ENCODE data around the gene NUP214.
"Not testable (repeated sequence)": the region's sequence is repeated elsewhere in the genome, so short reads cannot be mapped to it uniquely, and the experiment has no call there.

NUP214 gene

DNA sequence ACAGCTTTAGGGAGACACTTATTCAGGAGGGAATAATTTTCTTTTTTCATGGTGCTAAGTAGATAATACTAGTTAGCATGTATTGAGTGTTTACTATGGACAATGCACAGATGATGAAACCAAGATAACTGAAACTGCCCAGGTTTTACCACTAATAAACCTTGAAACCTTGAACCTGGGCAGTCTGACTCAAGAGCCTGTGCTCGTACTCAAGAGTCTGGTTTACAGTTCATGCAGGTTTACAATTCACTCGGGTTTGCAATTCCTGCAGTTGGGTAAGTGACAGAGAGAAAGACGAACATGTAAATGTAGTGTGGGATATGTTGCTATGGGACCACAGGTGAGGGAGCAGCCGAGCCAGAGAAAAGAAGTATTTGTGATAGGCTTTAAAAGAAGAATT is 28.2 kb downstream of the NUP214 start:
- no peaks in the 10 kb centered on the region for H3K27me3 Mint-ChIP-seq
- H3K4me3 Mint-ChIP-seq, result no peak overlapping the region
- no peak overlapping the region for H3K27ac Mint-ChIP-seq
- peaks cover 11% of the 10 kb centered on the region for H3K4me1 Mint-ChIP-seq (ENCODE audit: low read depth)
- peaks cover 78% of the 10 kb centered on the region for H3K36me3 Mint-ChIP-seq (ENCODE audit: low read depth)
- H3K9me3 Mint-ChIP-seq, result no peaks in the 10 kb centered on the region

DNA sequence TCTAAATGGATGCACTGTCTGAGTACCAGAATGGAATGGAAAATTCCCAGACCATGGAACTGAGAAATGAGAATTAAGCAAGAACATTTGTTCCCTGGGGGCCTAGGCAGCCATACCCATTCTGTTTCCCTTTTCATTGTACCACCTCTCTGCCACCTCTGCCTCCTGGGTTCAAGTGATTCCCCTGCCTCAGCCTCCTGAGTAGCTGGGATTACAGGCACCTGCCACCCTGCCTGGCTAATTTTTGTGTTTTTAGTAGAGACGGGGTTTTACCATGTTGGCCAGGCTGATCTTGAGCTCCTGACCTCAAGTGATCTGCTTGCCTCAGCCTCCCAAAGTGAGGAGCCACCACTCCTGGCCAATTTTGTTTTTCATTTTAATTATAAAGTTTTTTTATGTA is 33.3 kb downstream of the NUP214 start:
- not testable (repeated sequence) for H3K4me1 Mint-ChIP-seq (ENCODE audit: low read depth); H3K27ac Mint-ChIP-seq; H3K4me3 Mint-ChIP-seq; H3K27me3 Mint-ChIP-seq; H3K9me3 Mint-ChIP-seq
- H3K36me3 Mint-ChIP-seq (ENCODE audit: low read depth), result peaks cover 64% of the 10 kb centered on the region

DNA sequence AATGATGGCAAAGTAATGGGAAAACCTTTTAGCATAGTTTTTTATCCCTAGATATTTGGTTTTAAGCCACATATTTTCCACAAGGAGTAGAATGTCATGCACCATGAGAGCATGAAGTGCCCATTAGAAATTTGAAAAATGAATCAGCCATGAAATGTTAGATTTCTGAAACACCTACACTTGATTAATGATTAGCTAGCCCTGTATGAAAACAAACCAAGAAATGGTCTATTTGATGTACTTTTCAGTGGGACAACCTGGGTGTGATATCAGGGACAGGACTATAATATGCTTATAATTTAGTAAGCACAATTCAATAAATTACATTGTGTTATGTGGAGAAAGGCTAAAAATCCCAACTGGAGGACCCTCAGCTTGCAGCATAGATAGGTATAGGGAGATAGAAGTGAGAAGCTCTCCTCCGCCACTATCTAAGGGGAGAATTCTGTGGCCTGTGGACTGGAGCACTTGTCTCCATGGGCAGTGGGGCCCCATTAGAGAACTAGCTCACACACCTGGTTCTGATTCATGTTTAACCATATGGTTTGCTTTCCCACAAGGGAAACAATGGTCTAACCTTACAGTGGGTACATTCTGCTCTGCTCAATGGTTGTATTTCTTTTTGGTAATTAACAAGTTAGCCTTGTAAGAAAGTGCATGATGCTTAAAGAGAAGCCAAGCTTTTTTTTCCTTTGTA is 35.2 kb downstream of the NUP214 start:
- no peaks in the 10 kb centered on the region for H3K4me1 Mint-ChIP-seq (ENCODE audit: low read depth)
- peaks cover 59% of the 10 kb centered on the region for H3K36me3 Mint-ChIP-seq (ENCODE audit: low read depth)
- H3K9me3 Mint-ChIP-seq, result no peaks in the 10 kb centered on the region
- H3K27ac Mint-ChIP-seq, result no peak overlapping the region
- no peak overlapping the region for H3K4me3 Mint-ChIP-seq
- no peaks in the 10 kb centered on the region for H3K27me3 Mint-ChIP-seq

DNA sequence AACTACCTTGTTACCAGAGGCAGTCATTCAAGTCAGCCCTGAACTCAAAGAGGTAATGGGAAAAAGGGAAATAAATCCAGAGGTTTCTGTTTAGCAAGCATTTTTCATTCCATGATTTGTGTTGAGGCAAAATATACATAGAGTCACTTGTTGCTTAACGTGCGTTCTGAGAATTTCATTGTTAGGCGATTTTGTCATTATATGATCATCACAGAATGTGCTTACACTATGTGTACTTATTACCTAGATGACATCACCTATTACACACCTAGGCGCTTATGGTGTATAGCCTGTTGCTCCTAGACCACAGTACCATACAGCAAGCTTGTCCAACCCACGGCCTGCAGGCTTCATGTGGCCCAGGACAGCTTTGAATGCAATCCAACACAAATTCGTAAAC is 36.2 kb downstream of the NUP214 start:
- H3K4me1 Mint-ChIP-seq (ENCODE audit: low read depth), result no peaks in the 10 kb centered on the region
- no peaks in the 10 kb centered on the region for H3K27me3 Mint-ChIP-seq
- H3K36me3 Mint-ChIP-seq (ENCODE audit: low read depth), result peaks cover 62% of the 10 kb centered on the region

DNA sequence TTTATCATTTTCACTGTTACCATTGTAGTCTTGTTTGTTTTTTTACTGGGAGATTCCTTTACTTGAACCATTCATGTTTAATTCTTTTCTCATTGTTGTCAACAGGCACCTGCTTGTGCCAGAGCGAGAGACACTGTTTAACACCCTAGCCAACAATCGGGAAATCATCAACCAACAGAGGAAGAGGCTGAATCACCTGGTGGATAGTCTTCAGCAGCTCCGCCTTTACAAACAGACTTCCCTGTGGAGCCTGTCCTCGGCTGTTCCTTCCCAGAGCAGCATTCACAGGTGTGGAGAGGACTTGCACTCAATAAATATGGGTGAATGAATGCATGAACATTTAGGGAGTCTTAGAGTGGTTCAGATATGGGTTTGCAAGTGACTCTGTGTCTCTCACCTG is 37.5 kb downstream of the NUP214 start:
- no peaks in the 10 kb centered on the region for H3K27me3 Mint-ChIP-seq
- no peaks in the 10 kb centered on the region for H3K4me1 Mint-ChIP-seq (ENCODE audit: low read depth)
- H3K36me3 Mint-ChIP-seq (ENCODE audit: low read depth), result peaks cover 67% of the 10 kb centered on the region

More for the DNA sequence above, 36.2 kb downstream of the NUP214 start:
- Mint-ChIP-seq H3K27ac (no peak overlapping the region), H3K4me3 (no peak overlapping the region), H3K9me3 (no peaks in the 10 kb centered on the region)

DNA sequence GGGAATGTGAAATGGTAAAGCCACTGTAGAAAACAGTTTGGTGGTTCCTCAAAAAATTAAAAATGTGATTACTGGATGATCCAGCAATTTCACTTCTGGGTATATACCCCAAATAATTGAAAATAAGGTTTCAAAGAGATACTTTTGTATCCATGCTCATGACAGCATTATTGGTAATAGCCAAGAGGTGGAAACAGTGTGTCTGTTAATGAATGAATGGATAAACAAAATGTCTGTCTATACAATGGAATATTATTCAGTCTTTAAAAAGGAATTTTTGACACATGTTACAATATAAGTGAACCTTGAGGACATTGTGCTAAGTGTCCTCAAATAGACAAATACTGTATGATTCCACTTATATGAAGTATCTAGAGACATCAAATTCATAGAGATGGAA is 40.1 kb downstream of the NUP214 start:
- Mint-ChIP-seq H3K27ac (no peak overlapping the region), H3K9me3 (no peaks in the 10 kb centered on the region), H3K4me3 (no peak overlapping the region), H3K4me1 (ENCODE audit: low read depth) (no peaks in the 10 kb centered on the region), H3K36me3 (ENCODE audit: low read depth) (peaks cover 67% of the 10 kb centered on the region), H3K27me3 (no peaks in the 10 kb centered on the region)

More for the DNA sequence above, 37.5 kb downstream of the NUP214 start:
- Mint-ChIP-seq H3K4me3 (no peak overlapping the region), H3K27ac (no peak overlapping the region), H3K9me3 (no peaks in the 10 kb centered on the region)

DNA sequence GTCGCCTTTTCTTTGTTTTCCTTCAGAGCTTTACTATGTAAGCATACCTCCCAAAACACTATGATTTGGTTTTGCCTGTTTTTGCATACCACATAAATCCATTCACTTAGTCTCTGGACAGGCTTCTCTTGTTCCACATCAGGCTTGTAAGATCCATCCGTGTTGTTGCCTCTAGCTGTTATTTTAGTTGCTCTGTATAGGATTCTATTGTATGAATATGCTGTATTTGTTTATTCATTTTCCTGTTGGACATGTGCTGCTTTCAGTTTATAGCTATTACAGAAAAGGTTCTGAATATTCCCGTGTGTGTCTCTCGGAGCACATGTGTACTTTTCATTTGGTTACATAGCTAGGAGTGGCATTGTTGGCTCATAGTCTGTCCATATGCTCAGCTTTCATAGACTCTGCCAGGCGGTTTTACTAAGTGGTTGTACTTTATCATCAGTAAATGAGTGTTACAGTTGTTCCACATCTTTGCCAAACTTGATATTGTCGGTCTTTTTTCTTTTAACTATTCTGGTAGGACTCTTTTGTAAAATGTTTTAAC is 41.8 kb downstream of the NUP214 start:
- H3K36me3 Mint-ChIP-seq (ENCODE audit: low read depth), result peaks cover 73% of the 10 kb centered on the region
- no peaks in the 10 kb centered on the region for H3K9me3 Mint-ChIP-seq
- H3K27me3 Mint-ChIP-seq, result no peaks in the 10 kb centered on the region
- no peak overlapping the region for H3K4me3 Mint-ChIP-seq
- H3K27ac Mint-ChIP-seq, result no peak overlapping the region
- H3K4me1 Mint-ChIP-seq (ENCODE audit: low read depth), result no peaks in the 10 kb centered on the region

DNA sequence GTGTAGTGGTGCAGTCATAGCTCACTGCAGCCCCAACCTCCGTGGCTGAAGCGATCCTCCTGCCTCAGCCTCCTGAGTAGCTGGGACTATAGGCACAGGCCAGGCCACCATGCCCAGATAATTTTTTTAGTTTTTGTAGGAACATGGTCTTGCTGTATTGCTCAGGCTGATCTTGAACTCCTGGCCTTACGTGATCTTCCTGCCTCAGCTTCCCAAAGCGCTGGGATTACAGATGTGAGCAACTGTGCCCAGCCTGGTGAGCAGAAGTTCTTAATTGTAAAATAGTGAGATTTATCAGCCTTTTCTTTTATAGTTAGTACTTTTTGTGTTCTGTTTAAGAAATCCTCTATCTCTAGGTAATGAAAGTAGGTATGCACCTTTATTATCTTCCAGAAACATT is 42.5 kb downstream of the NUP214 start:
- Mint-ChIP-seq H3K4me1 (ENCODE audit: low read depth) (no peaks in the 10 kb centered on the region), H3K36me3 (ENCODE audit: low read depth) (peaks cover 75% of the 10 kb centered on the region), H3K9me3 (no peaks in the 10 kb centered on the region), H3K4me3 (no peak overlapping the region), H3K27me3 (no peaks in the 10 kb centered on the region), H3K27ac (no peak overlapping the region)

DNA sequence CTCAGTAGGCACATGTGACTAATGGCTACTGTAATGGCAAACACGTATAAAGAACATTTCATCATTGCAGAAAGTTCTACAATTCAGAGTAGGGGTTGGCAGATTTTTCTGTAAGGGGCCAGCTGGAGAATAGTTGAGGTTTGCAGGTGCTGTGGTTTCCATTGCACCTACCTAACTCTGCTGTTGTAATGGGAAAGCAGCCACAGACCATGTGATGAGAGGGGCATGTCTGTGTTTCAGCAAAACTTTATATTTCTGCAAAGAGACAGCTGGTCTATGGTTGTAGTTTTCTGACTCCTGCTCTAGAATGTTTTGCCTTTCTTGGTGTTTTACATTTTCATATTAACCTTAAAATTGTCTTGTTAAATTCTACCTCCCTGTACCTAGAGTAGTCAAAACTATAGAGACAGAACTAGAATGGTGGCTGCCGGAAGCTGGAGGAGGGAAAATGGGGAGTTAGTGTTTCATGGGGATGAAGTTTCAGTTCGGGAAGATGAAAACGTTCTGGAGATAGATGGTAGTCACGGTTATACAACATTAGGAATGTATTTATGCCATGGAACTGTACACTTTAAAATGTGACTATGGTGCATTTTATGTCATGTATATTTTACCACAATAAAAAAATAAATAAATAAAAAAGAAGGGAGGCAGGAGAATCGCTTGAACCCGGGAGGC is 44.3 kb downstream of the NUP214 start:
- H3K27me3 Mint-ChIP-seq, result no peaks in the 10 kb centered on the region
- no peak overlapping the region for H3K27ac Mint-ChIP-seq
- H3K4me1 Mint-ChIP-seq (ENCODE audit: low read depth), result no peaks in the 10 kb centered on the region
- no peak overlapping the region for H3K4me3 Mint-ChIP-seq
- H3K36me3 Mint-ChIP-seq (ENCODE audit: low read depth), result peaks cover 70% of the 10 kb centered on the region
- no peaks in the 10 kb centered on the region for H3K9me3 Mint-ChIP-seq

DNA sequence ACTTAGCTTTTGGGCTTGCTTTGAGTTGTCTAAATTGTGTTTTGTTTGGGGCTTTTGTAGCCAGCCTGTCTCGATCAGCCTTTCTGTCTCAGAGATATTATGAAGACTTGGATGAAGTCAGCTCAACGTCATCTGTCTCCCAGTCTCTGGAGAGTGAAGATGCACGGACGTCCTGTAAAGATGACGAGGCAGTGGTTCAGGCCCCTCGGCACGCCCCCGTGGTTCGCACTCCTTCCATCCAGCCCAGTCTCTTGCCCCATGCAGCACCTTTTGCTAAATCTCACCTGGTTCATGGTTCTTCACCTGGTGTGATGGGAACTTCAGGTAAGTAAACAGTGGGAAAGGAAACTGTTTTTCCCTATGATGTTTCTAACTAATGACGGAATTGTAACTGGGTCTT is 48.6 kb downstream of the NUP214 start:
- no peak overlapping the region for H3K27ac Mint-ChIP-seq
- H3K36me3 Mint-ChIP-seq (ENCODE audit: low read depth), result peaks cover 78% of the 10 kb centered on the region

DNA sequence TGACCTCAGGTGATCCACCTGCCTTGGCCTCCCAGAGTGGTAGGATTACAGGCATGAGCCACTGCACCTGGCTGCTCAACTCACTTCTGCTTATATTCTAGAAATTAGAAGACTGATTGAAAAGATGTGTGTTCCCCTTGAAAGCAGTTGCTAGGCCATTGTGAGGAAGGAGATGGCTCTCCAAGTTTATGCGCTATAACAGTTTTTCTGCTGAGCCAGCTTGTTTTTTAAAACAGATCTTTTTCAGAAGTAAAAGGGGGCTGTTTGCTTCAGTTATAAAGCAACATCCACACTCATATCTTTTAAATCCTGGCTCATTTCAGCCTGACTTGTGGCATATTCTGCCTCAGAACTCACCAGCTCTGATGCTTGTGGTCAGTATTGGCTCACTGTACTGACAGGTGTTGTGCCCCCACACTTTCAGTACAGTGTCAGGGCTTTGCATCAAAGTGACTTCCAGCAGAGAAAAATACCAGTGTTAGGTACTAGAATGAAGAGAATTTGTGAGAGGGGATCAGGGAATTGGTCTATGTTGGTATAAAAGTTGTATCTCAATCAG is 49.4 kb downstream of the NUP214 start:
- Mint-ChIP-seq H3K27me3 (no peaks in the 10 kb centered on the region), H3K36me3 (ENCODE audit: low read depth) (peaks cover 84% of the 10 kb centered on the region), H3K9me3 (no peaks in the 10 kb centered on the region), H3K27ac (no peak overlapping the region), H3K4me3 (no peak overlapping the region), H3K4me1 (ENCODE audit: low read depth) (peaks cover 15% of the 10 kb centered on the region)

More for the DNA sequence above, 48.6 kb downstream of the NUP214 start:
- no peaks in the 10 kb centered on the region for H3K27me3 Mint-ChIP-seq
- no peaks in the 10 kb centered on the region for H3K9me3 Mint-ChIP-seq
- no peak overlapping the region for H3K4me3 Mint-ChIP-seq
- H3K4me1 Mint-ChIP-seq (ENCODE audit: low read depth), result peaks cover 8% of the 10 kb centered on the region

DNA sequence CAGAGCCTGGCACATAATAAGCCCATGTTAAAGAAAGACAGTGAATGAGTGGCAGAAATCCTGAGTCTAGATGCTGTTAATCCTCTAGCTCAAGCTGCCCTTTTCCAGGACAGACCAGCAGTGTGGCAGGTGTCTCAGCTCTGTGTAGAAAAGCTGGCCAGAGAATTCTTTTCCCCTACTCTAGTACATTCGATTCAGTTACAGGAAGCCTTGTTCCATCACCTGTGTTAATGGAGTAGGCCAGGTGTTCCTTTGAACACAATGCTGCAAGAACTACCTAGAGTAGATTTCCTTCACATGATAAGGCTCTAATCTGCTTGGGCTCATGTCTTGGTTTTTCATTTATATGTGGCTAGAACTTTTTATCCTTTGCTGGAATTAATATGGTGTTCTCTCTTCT is 52.5 kb downstream of the NUP214 start:
- H3K36me3 Mint-ChIP-seq (ENCODE audit: low read depth), result peaks cover 77% of the 10 kb centered on the region
- H3K4me1 Mint-ChIP-seq (ENCODE audit: low read depth), result peaks cover 18% of the 10 kb centered on the region
- no peaks in the 10 kb centered on the region for H3K27me3 Mint-ChIP-seq
- no peak overlapping the region for H3K4me3 Mint-ChIP-seq
- H3K27ac Mint-ChIP-seq, result no peak overlapping the region
- H3K9me3 Mint-ChIP-seq, result no peaks in the 10 kb centered on the region

DNA sequence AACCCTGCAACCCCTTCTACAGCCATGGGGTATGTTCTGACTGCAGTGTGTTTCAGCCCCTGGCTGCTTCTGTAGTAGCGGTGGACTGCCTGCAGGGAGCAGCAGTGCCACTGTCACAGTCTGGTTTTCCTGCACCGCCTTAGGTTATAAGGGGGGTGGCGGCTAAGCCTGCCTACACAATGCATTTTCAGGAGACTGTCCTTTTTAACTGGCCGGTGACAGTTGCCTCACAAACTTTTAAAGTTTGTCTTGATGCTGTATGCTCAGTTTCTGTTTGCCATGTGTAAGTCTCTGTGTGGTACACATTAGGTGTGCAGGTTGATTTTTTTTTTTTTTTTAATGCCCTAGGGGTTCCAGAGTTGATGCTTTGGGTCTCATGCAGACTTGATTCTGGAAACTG is 53.0 kb downstream of the NUP214 start:
- H3K36me3 Mint-ChIP-seq (ENCODE audit: low read depth), result peaks cover 78% of the 10 kb centered on the region
- no peaks in the 10 kb centered on the region for H3K9me3 Mint-ChIP-seq
- H3K27me3 Mint-ChIP-seq, result no peaks in the 10 kb centered on the region
- no peak overlapping the region for H3K27ac Mint-ChIP-seq
- H3K4me1 Mint-ChIP-seq (ENCODE audit: low read depth), result peaks cover 18% of the 10 kb centered on the region
- H3K4me3 Mint-ChIP-seq, result no peak overlapping the region

DNA sequence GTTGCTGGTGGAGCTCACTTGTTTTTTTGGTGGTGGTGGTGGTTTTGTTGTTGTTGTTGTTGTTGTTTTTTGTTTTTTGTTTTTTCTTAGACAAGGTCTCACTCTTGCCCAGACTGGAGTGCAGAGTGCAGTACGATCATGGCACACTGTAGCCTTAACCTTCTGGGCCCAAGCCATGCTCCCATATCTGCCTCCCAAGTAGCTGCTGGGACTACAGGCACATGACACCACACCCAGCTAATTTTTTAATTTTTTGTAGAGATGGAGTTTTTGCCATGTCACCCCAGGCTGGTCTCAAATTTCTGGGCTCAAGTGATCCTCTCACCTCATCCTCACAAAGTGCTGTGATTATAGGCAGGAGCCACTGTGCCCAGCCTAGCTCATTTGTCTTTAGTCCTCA is 53.5 kb downstream of the NUP214 start:
- Mint-ChIP-seq H3K27ac (no peak overlapping the region), H3K27me3 (no peaks in the 10 kb centered on the region), H3K4me3 (no peak overlapping the region), H3K4me1 (ENCODE audit: low read depth) (peaks cover 18% of the 10 kb centered on the region), H3K9me3 (no peaks in the 10 kb centered on the region), H3K36me3 (ENCODE audit: low read depth) (peaks cover 73% of the 10 kb centered on the region)

DNA sequence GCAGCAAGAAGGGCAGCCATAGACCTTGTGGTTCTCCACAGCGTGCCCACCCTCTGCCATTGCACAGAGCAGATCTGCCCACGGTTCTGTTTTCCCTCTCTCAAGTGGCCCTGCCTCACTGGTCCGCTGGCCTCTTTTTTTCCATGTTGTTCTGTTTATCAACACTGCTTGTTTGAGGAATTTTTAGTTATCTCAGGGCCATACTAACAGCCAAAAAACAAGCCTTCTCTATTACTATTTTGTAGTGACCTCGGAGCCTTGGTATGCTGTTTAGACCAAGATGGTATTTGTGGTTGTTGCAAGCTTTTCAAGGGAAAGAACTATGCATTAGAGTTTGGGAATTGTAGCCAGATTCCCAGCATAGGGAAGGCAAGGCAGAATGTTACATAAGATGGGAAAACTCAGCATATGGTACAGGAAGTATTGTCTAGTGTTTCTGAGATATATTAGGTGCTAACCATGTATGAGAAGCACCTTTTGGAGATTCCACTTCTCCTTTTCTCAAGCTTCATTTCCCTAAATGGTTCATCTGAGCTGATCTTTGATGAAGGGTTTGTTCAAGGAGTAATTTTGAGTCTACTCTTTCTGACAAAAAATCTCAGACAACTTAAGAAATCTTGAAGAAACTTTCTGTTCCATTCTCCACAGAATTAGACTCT is 54.3 kb downstream of the NUP214 start:
- Mint-ChIP-seq H3K4me3 (no peak overlapping the region), H3K36me3 (ENCODE audit: low read depth) (peaks cover 72% of the 10 kb centered on the region), H3K27ac (no peak overlapping the region), H3K9me3 (no peaks in the 10 kb centered on the region), H3K4me1 (ENCODE audit: low read depth) (peaks cover 18% of the 10 kb centered on the region), H3K27me3 (no peaks in the 10 kb centered on the region)
